Measurements from ENCODE around the gene AWAT2.

AWAT2 gene

GRCh38 chrX:70022616-70023015, 27.1 kb downstream of the AWAT2 start:
- no peak for DNase-seq (ENCODE audit: low read depth)
- H3K4me3 ChIP-seq (ENCODE audit: low read length), result no peak overlapping the region
- no peak for TF ChIP-seq CTCF (conservative IDR thresholded peaks at IDR 0.05; ENCODE audit: low read length)

- TF ChIP-seq CTCF (conservative IDR thresholded peaks at IDR 0.05; ENCODE audit: low read length), result no peak
- DNase-seq (ENCODE audit: low read depth), result no peak
- H3K4me3 ChIP-seq (ENCODE audit: low read length), result no peak overlapping the region
These were observed 33.2 kb downstream of the AWAT2 start for GRCh38 chrX:70016513-70016912.

- no peak overlapping the region for H3K4me3 ChIP-seq (ENCODE audit: low read length)
- DNase-seq (ENCODE audit: low read depth), result no peak
- TF ChIP-seq CTCF (conservative IDR thresholded peaks at IDR 0.05; ENCODE audit: low read length), result no peak
These were observed 36.0 kb downstream of the AWAT2 start for GRCh38 chrX:70013466-70014381.

GRCh38 chrX:70012756-70013155, 37.0 kb downstream of the AWAT2 start:
- TF ChIP-seq CTCF (conservative IDR thresholded peaks at IDR 0.05; ENCODE audit: low read length), result no peak
- no peak for DNase-seq (ENCODE audit: low read depth)
- no peak overlapping the region for H3K4me3 ChIP-seq (ENCODE audit: low read length)

GRCh38 chrX:70009970-70010369, 39.8 kb downstream of the AWAT2 start:
- TF ChIP-seq CTCF (conservative IDR thresholded peaks at IDR 0.05; ENCODE audit: low read length), result no peak
- DNase-seq (ENCODE audit: low read depth), result no peak
- H3K4me3 ChIP-seq (ENCODE audit: low read length), result no peak overlapping the region

- no peak for DNase-seq (ENCODE audit: low read depth)
- TF ChIP-seq CTCF (conservative IDR thresholded peaks at IDR 0.05; ENCODE audit: low read length), result no peak
- no peak overlapping the region for H3K4me3 ChIP-seq (ENCODE audit: low read length)
These were observed 40.7 kb downstream of the AWAT2 start for GRCh38 chrX:70009049-70009448.

GRCh38 chrX:70007946-70008345, 41.8 kb downstream of the AWAT2 start:
- no peak for DNase-seq (ENCODE audit: low read depth)
- H3K4me3 ChIP-seq (ENCODE audit: low read length), result no peak overlapping the region
- no peak for TF ChIP-seq CTCF (conservative IDR thresholded peaks at IDR 0.05; ENCODE audit: low read length)
